Measurements from ENCODE around the gene ATRN. TPM values are rescaled to one million over a fixed set of nuclear protein-coding genes. Genes with fewer than 3 reads are reported as not detected.

Gene ATRN
- total and polyA plus RNA-seq, 4 donors: 4.2 to 38.5 (median 21.2) TPM

GRCh38 chr20:3563133-3563532, 92.3 kb downstream of the ATRN start:
- Histone ChIP-seq H3K4me1 (ENCODE audit: control insufficient read depth in 5 of 5, insufficient read depth in 5 of 5, low read length in 5 of 5) (peaks cover 0 to 6% (median 0%) of the 10 kb centered on the region in 5 donors), H3K27me3 (ENCODE audit: control insufficient read depth in 3 of 3, insufficient read depth in 3 of 3, low read length in 2 of 3) (no peaks in the 10 kb centered on the region), H3K4me3 (no peak overlapping the region), H3K9me3 (ENCODE audit: control insufficient read depth in 4 of 4, insufficient read depth in 3 of 4, low read length in 3 of 4) (no peaks in the 10 kb centered on the region), H3K9ac (ENCODE audit: insufficient read depth in 1 of 2, low read length in 2 of 2) (no peak overlapping the region), H3K36me3 (ENCODE audit: control insufficient read depth in 4 of 4, insufficient read depth in 4 of 4, low read length in 4 of 4) (peaks cover 0 to 12% (median 6%) of the 10 kb centered on the region in 4 donors), H3K27ac (ENCODE audit: low read depth in 1 of 2, low read length in 1 of 2) (no peak overlapping the region)
- 87 to 92% methylated on average over 3 of the region's 3 CpGs for WGBS, 2 donors
- TF ChIP-seq CTCF (IDR thresholded peaks at IDR 0.05; ENCODE audit: control extremely low read depth, extremely low read depth): no peak
- DNase-seq (peak; percentile 60 to 91 (median 86)), ATAC-seq (ENCODE audit: insufficient read depth, low FRiP score) (no peak)

GRCh38 chr20:3563548-3564177, 92.8 kb downstream of the ATRN start:
- H3K27me3 ChIP-seq (ENCODE audit: control insufficient read depth in 3 of 3, insufficient read depth in 3 of 3, low read length in 2 of 3): no peaks in the 10 kb centered on the region
- WGBS, 2 donors: 64 to 67% methylated on average over 4 of the region's 4 CpGs
- H3K4me3 ChIP-seq: no peak overlapping the region
- peak; percentile 45 for TF ChIP-seq CTCF (IDR thresholded peaks at IDR 0.05; ENCODE audit: control extremely low read depth, extremely low read depth)
- H3K27ac ChIP-seq (ENCODE audit: low read depth in 1 of 2, low read length in 1 of 2): no peak overlapping the region
- H3K9me3 ChIP-seq (ENCODE audit: control insufficient read depth in 4 of 4, insufficient read depth in 3 of 4, low read length in 3 of 4): no peaks in the 10 kb centered on the region
- peaks cover 0 to 6% (median 0%) of the 10 kb centered on the region in 5 donors for H3K4me1 ChIP-seq (ENCODE audit: control insufficient read depth in 5 of 5, insufficient read depth in 5 of 5, low read length in 5 of 5)
- ATAC-seq (ENCODE audit: insufficient read depth, low FRiP score) (no peak), DNase-seq (peak; percentile 16 to 80 (median 73))
- H3K9ac ChIP-seq (ENCODE audit: insufficient read depth in 1 of 2, low read length in 2 of 2): no peak overlapping the region
- peaks cover 0 to 12% (median 7%) of the 10 kb centered on the region in 4 donors for H3K36me3 ChIP-seq (ENCODE audit: control insufficient read depth in 4 of 4, insufficient read depth in 4 of 4, low read length in 4 of 4)

DNA sequence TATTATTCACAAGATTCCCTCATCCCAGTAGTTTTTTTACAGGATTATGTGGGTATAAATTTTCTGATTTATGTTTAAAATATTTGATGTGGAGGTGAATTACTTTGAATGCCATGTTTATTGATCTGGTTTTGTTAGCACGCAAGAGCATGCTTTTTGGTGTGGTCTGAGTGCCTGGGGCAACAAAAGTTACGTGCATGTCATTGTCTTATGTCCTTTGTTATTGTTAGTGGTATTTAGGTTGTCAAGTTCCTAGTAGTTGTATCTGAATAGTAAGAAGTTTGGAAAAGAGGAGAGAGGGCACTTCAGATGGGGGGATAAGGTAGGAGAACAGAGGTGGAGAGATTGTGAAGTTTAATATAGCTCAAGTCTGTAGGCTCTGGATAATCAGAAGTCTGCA, 95.0 kb downstream of the ATRN start:
- TF ChIP-seq CTCF (IDR thresholded peaks at IDR 0.05; ENCODE audit: control extremely low read depth, extremely low read depth): no peak
- H3K27me3 ChIP-seq (ENCODE audit: control insufficient read depth in 3 of 3, insufficient read depth in 3 of 3, low read length in 2 of 3): no peaks in the 10 kb centered on the region
- H3K4me3 ChIP-seq: no peak overlapping the region
- H3K9me3 ChIP-seq (ENCODE audit: control insufficient read depth in 4 of 4, insufficient read depth in 3 of 4, low read length in 3 of 4): no peaks in the 10 kb centered on the region
- DNase-seq: no peak
- H3K4me1 ChIP-seq (ENCODE audit: control insufficient read depth in 5 of 5, insufficient read depth in 5 of 5, low read length in 5 of 5): peaks cover 0 to 6% (median 0%) of the 10 kb centered on the region in 5 donors
- peaks cover 0 to 9% (median 6%) of the 10 kb centered on the region in 4 donors for H3K36me3 ChIP-seq (ENCODE audit: control insufficient read depth in 4 of 4, insufficient read depth in 4 of 4, low read length in 4 of 4)
- no peak overlapping the region for H3K27ac ChIP-seq (ENCODE audit: low read depth in 1 of 2, low read length in 1 of 2)
- WGBS, 2 donors: 73 to 98% methylated on average over 2 of the region's 2 CpGs
- no peak for ATAC-seq (ENCODE audit: insufficient read depth, low FRiP score)
- no peak overlapping the region for H3K9ac ChIP-seq (ENCODE audit: insufficient read depth in 1 of 2, low read length in 2 of 2)

- no peaks in the 10 kb centered on the region for H3K4me1 ChIP-seq (ENCODE audit: control insufficient read depth in 5 of 5, insufficient read depth in 5 of 5, low read length in 5 of 5)
- H3K36me3 ChIP-seq (ENCODE audit: control insufficient read depth in 4 of 4, insufficient read depth in 4 of 4, low read length in 4 of 4): peaks cover under 1 to 22% (median 19%) of the 10 kb centered on the region in 4 donors
- no peak for TF ChIP-seq CTCF (IDR thresholded peaks at IDR 0.05; ENCODE audit: control extremely low read depth, extremely low read depth)
- H3K9ac ChIP-seq (ENCODE audit: insufficient read depth in 1 of 2, low read length in 2 of 2): no peak overlapping the region
- H3K27me3 ChIP-seq (ENCODE audit: control insufficient read depth in 3 of 3, insufficient read depth in 3 of 3, low read length in 2 of 3): no peaks in the 10 kb centered on the region
- WGBS, 2 donors: 95% methylated on average over 1 of the region's 1 CpG
- no peak overlapping the region for H3K27ac ChIP-seq (ENCODE audit: low read depth in 1 of 2, low read length in 1 of 2)
- no peaks in the 10 kb centered on the region for H3K9me3 ChIP-seq (ENCODE audit: control insufficient read depth in 4 of 4, insufficient read depth in 3 of 4, low read length in 3 of 4)
- DNase-seq (no peak), ATAC-seq (ENCODE audit: insufficient read depth, low FRiP score) (no peak)
- no peak overlapping the region for H3K4me3 ChIP-seq
Measured at GRCh38 chr20:3572151-3572550, 101.3 kb downstream of the ATRN start.

All from lung (tissue), 12 donors.